Measurements from ENCODE around the gene MYO18B.

Gene MYO18B

DNA sequence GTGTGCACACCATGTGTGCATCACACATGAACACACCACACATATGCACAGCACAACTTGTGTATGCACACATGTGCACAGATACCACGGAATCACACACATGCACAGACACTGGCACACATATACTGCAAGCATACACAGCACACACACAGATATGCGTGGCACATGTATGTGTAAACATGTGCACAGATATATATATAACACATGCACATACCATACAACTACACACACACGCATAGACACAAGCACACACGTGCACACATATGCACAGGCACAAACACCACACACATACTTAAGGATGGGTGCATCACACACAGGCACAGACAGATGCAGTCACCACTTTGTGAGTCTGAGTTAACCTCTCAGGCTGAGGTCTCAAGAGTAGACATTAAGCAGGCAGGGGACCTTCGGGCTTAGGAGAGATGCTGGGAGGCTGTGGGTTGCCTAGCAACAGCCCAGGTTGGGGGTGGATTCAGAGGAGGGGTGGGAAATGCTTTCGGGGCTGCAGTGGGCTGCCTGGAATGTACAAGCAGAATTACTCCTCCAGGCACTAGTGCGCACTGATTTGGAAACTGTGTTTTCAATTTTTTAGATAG is 82.9 kb downstream of the MYO18B start:
- no peak for DNase-seq (ENCODE audit: low read depth)

DNA sequence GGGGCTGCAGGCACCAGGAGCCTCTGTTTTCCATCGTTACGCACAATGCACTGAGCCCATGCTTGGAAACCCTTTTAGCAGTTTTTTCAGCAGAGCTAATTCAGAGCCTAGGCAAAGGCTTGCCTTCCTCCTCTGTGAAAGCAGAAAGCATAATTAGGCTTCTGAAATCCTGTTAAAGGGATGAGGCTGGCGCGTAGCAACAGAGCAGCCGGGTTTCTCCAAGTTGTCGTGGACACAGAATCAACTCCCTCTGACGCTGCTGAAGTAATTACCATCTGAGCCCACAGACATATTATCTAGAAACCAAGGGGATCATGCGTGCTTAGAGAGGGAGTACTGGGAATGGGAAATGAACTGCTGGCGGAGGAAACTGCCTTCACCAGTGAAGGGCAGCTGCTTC is 85.4 kb downstream of the MYO18B start:
- no peak for DNase-seq (ENCODE audit: low read depth)

DNA sequence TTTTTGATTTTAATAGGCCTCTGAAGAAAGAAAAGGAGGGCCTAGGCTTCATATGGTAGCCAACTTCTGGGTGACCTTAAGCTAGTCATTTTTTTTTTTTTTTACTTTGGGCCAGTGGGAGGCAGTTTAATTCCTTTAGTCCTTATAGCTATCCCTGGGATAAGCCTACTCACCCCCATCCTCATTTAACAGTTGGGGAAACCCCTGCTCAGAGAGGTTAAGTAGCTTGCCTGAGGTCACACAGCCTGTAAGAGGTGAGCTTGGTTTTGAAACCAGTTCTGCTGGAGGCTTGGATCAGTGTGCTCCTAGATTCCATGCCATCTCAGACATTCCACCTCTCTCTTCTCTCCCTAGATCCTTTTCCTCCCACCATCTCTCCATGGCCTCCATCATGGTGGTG is 86.4 kb downstream of the MYO18B start:
- no peak for DNase-seq (ENCODE audit: low read depth)

DNA sequence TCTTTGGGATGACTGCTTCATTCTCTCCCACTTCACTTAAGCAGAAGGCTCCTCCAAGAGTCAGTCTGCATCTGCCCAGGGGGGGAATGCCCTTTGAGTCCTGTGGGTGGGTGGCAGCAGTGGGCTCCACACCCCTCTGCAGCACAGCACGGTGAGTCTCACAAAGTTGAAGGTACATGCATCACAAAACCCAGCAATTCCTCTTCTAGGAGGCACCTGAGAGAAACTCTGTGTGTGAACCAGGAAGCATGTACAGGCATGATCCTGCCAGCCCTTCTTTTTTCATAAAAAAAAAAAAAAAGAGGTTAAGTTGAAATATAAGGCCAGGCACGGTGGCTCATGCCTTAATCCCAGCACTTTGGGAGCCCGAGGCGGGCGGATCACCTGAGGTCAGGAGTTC is 87.2 kb downstream of the MYO18B start:
- DNase-seq (ENCODE audit: low read depth) = no peak

DNA sequence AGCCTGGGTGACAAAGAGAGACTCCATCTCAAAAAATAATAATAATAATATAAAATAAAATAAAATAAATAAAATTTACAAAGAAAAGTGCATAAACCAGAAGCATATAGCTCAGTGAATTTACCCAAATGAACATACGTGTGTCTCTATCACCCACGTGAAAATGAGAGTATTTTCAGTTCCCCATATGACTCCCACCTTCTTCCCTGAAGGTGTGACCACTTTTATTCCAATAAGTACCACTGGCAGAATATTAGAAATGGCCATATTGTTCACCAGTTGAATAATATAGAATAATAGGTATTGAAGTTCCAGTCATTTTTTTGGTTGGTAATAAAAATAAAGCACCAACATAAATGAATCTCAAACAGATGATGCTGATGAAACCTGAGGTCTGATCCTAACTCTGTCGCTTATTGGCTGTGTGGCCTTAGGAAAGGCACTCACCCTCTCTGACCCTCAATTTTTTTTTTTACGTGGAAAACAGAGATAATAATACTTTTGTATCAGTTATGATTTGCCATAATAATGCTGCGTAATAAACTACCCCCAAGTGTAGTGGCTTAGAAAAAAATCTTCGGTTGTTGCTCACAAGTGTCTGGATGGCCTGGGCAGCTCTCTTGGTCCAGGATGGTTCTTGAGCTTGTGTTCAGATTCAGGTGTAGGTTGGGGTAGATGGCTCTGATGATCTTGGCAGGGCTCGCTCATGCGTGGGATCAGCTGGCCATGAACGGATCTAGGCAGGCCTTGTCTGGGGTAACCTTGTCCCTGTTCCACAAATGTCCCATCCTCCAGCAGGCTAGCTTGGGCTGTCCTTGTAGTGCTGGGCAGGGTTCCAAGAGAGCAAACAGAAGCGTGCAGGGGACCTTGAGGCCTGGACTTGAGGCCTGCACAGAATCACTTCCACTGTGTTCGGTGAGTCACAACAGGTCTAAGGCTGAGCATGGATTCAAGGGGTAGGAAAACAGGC is 88.1 kb downstream of the MYO18B start:
- no peak for DNase-seq (ENCODE audit: low read depth)

DNA sequence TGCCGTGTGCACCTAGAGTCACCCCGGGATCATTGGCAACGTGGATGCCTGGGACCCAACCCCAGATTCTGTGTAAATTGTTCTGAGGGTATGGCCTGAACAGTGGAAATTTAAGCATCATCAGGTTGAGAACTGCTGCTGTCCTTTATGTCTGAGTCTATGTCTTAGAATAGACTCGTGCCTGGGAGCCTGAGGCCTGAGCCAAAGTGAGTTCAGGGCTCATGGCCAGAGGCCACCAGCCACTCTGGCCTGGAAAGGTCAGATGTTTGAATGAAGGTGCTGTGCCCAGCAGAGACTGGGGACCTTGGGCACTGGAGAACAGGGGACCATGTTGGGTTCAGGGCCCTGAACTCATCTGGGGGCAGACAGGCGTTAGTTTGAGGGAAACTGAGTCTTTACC is 91.1 kb downstream of the MYO18B start:
- no peak for DNase-seq (ENCODE audit: low read depth)

DNA sequence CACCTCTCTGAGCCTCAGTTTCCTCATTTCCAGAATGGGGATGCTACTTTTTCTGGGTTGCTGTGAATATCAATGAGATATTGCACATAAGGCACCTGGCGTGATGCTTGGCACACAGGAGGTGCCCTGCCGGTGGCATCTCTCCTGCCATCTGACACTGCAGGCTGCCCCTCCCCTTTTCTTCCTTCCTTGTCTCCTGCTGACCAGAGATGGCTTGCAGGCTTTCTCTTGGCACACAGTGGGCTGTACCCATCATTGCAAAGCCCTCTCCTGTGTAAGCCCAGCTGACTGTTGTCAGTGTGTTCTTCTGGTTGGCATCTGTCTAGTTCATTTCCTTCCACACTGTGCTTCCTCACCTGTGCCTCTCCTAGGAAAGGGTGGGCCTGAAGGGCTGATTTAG is 91.7 kb downstream of the MYO18B start:
- no peak for DNase-seq (ENCODE audit: low read depth)

DNA sequence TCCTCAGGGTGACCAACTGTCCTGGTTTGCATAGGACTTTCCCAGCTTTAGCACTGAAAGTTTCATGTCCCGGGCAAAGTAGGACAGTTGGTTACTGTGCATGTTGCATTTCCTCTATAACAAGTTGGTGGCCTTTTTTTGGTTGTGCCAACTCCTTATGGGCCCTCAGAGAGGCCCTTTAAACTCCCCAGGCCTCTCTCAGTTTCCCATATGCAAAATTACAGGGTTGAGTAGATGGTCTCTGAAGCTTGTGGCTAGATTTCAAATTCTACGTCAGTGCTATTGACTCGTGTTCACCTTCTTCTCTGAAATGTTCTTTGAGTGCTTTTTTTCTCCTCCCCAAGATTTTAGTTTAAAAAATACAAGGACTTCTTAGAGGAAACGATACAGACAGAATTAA is 92.5 kb downstream of the MYO18B start:
- DNase-seq (ENCODE audit: low read depth) = no peak

DNA sequence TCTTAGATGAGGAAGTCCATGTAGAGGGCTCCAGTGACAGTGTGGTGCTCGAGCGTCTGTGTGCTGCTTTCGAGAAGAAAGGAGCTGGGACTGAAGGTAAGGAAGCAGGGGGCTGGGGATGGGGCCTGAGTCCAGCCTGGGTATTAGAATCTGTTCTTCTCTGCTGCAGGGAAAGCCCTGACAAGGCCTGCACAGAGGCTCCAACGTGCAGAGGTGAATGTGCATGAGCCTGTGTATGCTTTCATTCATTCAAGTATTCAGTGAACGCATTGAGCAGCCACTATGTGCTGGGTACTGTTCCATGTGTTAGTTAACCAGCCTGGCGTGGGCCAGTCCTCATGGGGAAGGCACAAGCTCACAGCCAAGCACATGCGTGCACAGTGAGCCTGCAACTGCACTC is 93.4 kb downstream of the MYO18B start:
- DNase-seq (ENCODE audit: low read depth) = no peak

DNA sequence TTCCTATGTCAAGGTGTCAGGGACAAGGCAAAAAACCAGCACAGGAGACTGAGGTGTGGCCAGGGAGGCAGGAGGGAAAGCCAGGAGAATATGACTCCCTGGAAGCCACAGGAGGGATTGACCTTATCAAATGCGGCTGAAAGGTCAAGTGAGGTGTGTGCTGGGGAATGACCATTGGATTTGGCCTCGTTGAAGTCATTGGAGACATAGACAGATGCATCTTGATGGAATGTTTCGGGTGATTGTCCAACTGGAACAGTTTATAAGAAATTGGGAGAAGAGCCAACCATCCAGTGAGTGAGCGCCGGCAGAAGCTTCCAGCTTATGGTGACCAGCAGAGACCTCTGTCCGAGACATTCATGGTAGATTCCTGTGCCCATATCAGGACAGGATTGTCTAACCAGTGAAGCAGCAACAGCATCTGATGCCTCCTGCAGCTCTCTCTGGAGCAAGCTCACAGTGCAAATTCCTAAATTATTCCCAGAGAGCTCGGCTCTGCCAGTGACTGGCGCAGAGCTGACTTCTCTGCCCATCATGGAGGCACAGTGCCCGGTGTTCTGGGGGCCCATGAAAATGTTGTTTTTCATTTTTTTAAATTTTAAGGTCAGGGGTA is 95.4 kb downstream of the MYO18B start:
- DNase-seq (ENCODE audit: low read depth) = no peak

DNA sequence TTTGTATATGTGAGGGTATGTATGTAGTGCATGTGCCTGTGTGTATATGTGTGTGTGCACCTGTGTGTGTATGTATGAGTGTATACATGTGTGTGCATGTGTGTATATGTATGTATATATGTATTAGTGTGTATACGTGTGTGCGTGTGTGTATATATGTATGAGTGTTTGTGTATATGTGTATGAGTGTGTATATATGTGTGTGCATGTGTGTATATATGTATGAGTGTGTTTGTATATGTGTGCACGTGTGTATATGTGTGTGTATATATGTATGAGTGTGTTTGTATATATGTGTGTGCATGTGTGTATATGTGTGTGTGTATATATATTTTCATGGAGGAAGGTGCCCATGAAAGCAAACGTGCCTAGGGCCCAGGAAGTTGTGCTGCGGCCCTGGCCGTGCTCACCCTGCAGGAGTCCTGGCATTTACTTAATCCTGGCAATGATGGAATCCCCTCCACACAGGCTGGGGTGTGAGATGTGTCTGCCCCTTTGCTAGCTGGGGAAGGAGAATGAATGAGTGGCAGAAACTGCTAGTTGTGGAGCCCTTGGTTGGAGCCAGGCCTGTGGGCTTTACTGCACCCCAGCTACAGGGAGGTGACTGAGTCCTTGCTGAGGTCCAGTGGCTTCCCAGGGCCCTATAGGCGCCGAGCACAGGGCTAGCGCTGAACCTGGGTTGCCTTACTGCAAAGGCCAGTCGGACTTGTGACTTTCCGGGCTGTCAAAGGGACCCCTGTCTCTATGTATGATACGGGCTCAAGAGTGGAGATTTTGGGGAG is 97.2 kb downstream of the MYO18B start:
- no peak for DNase-seq (ENCODE audit: low read depth)

DNA sequence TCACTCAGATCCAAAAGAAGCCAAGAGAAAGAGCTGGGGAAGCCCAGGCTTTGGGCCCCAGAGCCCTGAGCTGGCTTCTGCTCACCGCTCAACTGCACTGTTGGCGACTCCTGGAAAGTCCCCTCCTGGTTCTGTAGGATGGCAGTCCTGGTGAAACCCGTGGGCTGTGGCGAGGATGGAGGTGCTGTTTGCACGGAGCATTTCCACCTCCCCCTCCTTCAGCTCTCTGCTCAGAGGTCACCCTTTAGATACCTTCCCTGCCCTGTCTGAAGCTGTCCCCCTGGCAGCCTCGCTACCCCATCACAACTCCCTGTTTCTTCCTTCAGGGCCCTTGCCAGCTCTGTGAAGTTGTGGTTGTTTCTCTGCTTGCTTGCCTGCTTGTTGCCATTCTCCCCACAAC is 97.8 kb downstream of the MYO18B start:
- no peak for DNase-seq (ENCODE audit: low read depth)

DNA sequence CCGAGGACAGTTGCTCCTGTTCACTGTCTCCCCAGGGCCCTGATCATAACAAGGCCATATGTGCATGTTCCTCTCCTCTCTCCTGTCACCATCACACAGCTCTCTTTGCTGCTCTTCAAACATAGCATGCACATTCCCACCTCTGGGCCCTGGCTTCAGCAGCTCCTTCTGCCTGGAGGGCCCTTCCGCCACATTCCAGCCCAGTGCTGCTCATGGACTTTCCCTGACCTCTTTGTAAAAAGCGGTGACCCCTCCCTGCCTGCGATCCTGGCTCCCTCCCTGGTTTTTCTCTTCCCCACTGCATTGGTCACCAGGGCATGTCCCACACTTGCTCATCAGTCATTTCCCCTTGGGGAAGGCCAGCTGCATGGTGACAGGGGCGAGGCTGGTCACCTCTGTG is 98.2 kb downstream of the MYO18B start:
- no peak for DNase-seq (ENCODE audit: low read depth)

DNA sequence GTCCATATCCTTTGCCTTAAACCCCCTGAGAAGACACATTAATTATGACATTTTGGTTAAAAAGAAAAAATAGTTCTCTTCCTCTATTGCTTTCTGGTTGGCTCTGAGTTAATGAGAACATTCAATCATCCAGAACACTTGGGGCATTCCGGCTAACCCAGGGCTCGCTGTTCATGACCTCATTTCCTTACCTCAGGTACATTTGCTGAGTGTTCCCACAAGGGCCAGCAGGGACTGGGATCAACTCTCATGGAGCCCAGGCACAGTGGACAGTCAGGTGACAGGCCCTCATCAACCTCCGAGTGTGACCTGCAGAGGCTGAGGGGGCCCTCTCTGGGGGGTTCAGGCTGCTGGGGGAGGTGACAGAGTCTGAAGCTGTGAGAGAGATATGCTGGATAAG is 98.9 kb downstream of the MYO18B start:
- DNase-seq (ENCODE audit: low read depth) = no peak

DNA sequence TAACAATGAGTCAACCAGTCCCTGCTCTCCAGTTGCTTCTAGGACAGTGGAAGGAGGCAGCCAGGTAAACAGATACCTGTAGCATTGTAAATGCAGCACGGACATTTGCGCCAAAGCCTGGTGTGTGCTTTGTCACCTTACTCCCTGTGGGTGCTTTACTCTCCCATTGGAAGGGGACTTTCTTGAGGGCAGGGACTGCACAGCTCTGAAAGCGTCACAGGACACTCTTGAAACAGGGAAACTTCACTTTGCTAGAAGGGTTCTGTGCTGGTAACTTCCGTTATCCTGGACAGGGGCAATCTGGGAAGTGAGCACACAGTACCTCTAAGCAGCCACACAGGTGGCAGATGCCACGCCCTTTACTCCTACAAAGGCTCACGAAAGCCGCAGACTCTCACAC is 99.8 kb downstream of the MYO18B start:
- DNase-seq (ENCODE audit: low read depth) = no peak

DNA sequence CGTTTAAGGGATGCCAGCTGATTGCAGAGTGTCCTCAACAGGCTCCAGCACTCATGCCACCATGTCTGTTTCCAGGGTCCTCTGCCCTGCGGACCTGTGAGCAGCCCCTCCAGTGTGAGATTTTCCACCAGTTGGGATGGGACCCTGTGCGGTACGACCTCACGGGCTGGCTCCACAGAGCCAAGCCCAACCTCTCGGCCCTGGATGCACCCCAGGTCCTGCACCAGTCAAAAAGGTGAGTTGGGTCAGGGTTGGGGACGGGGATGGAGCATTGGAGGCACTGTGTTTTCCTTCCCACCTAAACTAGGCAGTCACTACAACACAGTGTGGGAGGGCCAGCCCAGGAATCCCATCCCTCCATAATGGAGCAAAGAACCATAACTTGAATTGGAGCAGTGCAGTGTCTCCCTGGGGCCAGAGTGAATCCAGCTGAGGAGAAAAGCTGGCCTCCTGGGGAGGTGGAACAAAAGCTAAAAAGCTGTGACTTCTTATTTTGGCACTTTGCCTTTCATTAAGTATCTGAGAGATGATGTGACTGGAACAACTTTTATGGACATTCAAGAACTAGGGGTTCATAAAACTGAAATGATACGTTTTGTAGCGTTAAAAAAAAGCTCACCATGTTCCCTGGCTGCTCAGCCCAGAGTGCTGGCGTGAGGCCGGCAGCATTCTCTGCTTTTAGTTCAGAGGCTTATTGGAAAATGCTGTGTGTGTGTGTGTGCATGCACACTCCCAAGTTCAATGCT is 101.8 kb downstream of the MYO18B start:
- no peak for DNase-seq (ENCODE audit: low read depth)

DNA sequence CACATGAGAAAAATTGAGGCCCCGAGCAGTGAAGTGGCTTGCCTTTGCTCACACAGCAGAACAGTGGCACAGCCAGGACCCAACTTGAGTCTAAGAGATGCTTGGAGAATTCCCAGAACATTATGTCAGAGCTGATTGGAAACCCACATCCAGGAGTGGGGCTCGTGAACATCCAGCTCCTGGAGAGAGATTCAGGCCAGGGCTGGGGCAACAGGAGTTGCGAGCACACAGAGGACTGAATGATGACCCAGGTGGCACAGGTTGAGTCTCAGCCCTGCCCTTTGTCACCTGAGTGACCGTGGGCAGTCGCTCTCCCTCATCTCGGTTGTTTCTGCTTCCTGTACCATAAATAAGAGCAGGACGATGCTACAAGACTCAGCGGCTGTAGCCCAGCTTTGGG is 102.6 kb downstream of the MYO18B start:
- no peak for DNase-seq (ENCODE audit: low read depth)

DNA sequence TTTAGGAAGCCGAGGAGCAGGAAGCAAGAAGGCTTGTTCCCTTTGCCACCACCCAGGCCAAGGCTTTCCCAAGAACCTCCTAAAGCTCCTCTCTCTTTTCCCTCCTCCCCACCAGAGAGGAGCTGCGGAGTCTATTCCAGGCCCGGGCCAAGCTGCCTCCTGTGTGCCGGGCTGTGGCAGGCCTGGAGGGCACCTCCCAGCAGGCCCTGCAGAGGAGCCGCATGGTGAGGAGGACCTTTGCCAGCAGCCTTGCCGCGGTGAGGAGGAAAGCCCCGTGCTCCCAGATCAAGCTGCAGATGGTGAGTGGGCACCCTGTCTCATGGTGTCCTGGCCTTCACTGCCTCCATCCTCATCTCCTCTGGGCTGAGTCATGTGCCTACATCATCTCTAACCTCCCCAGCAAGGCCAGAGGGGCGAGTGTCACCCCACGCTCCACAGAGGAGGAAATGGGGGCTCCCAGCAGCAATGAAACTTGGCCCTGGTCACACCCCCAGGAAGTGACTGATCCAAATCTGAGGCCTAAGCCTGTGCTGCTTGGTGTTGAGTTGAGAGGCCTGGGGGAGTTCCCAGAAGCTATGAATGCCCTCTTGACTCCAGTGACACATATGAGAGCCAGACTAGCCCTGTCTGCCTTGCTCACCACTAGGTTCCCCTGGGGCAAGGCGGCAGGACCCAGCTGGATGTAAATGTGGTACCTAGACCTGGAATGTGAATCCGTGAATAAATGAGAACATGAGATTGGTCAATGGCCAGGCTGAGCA is 104.2 kb downstream of the MYO18B start:
- no peak for DNase-seq (ENCODE audit: low read depth)

DNA sequence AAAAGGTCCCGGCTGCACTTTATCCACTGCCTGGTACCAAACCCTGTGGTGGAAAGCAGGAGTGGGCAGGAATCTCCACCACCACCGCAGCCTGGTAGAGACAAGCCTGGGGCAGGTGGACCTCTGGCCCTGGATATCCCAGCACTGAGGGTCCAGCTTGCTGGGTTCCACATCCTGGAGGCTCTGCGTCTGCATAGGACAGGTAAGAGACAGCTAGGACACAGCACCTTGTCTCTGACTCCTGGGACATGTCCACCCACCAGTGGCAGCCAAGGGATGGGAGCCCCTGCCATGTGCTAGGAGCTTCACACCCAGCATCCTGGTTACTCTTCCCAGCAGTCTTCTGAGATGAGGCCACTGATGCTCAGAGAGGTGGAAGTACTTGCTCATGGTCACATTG is 105.5 kb downstream of the MYO18B start:
- DNase-seq (ENCODE audit: low read depth) = no peak

DNA sequence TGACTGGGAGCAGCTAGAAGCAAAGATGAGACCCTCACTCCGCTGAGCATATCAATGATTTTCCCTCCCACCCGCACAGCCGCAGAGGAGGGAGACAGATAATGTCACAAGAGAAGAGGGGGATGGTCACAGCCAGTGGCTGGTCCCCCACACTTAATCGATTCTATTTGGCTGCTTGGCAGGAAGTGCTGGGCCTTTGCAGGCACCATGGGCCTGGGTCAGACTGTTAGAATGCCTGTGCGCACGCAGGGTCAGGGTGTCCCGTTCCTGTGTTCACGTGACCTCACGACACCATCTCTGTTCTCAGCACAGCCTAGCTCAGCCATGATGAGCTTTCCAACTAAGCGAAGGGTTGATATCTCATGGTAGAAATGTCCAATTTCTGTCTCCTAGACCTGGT is 107.0 kb downstream of the MYO18B start:
- DNase-seq (ENCODE audit: low read depth) = no peak

DNA sequence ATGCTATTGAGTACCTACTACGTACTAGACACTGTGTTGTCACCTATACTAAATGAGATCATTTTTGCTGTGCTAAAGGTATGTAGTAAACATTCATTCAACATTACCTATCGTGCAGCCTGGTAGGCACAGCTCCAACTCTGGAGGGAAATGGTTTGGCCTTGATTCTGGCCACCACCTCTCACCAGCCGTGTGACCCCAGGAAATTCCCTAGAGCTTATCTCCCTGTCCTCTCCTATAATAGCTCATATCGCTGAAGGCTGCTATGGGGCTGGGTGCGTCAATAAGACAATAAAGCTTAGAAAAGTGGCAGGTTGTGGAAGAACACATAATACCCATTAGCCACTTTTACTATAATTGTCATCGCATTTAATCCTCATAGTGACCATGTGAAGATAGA is 107.5 kb downstream of the MYO18B start:
- no peak for DNase-seq (ENCODE audit: low read depth)

All from activated T-cell treated with anti-CD3 and anti-CD28 coated beads for 1 hour (primary cell).